Karpas-422 (cell line): ENCODE results near the gene SLC16A5. TPM values are rescaled to one million over a fixed set of nuclear protein-coding genes. Genes with fewer than 3 reads are reported as not detected.
A peak's percentile ranks its signal among the peaks of the same experiment; 100 is the strongest.
"Not testable (repeated sequence)": the region's sequence is repeated elsewhere in the genome, so short reads cannot be mapped to it uniquely, and the experiment has no call there.

Experiments used
- DNase-seq: peaks from one replicate; pipeline ENCODE4 v3.0.0-alpha.2; 2015
- H2AFZ ChIP-seq: fragments of 200-600 bp; sonication (generic); 2 replicates; pipeline ENCODE4 v1.6.1; 2014; ENCODE audit warnings: antibody characterized with exemption, low read length, mixed read lengths
- H3K27ac ChIP-seq: fragments of 200-600 bp; sonication (generic); 2 replicates; pipeline ENCODE4 v1.5.1; 2014; ENCODE audit warnings: mild to moderate bottlenecking, low read length, moderate library complexity
- H3K27me3 ChIP-seq: fragments of 200-600 bp; sonication (generic); 2 replicates; pipeline ENCODE4 v1.6.1; 2014; ENCODE audit warnings: low read length, mixed read lengths
- H3K36me3 ChIP-seq: fragments of 200-600 bp; sonication (generic); 2 replicates; pipeline ENCODE4 v1.6.1; 2014; ENCODE audit warnings: low read length, mixed read lengths; ENCODE audit not compliant: insufficient read depth
- H3K4me1 ChIP-seq: fragments of 200-600 bp; sonication (generic); 2 replicates; pipeline ENCODE4 v1.6.1; 2014; ENCODE audit warnings: mild to moderate bottlenecking, low read length, mixed read lengths
- H3K4me2 ChIP-seq: fragments of 200-600 bp; sonication (generic); 2 replicates; pipeline ENCODE4 v1.6.1; 2014; ENCODE audit warnings: low read length, low read depth, mild to moderate bottlenecking; ENCODE audit not compliant: poor library complexity, severe bottlenecking
- H3K4me3 ChIP-seq: fragments of 200-600 bp; sonication (generic); 2 replicates; pipeline ENCODE4 v1.5.1; 2014; ENCODE audit warnings: mild to moderate bottlenecking, antibody characterized with exemption, low read length, mixed read lengths
- H3K79me2 ChIP-seq: fragments of 200-600 bp; sonication (generic); 2 replicates; pipeline ENCODE4 v1.6.1; 2014; ENCODE audit warnings: mild to moderate bottlenecking, low read length, mixed read lengths
- H3K9ac ChIP-seq: fragments of 200-600 bp; sonication (generic); 2 replicates; pipeline ENCODE4 v1.6.0; 2014; ENCODE audit warnings: low read length
- H3K9me2 ChIP-seq: fragments of 200-600 bp; sonication (generic), shearing (Covaris generic); replicated peaks from 2 replicates; pipeline ENCODE4 v1.6.0; 2014; ENCODE audit warnings: mild to moderate bottlenecking, low read length, moderate library complexity; ENCODE audit not compliant: insufficient read depth
- H3K9me3 ChIP-seq: fragments of 300-700, 200-600 bp; sonication (generic); 2 replicates; pipeline ENCODE4 v1.6.1; 2014; ENCODE audit warnings: low read length, mixed read lengths
- H4K20me1 ChIP-seq: fragments of 200-600 bp; sonication (generic); 2 replicates; pipeline ENCODE4 v1.6.1; 2014; ENCODE audit warnings: mild to moderate bottlenecking, antibody characterized with exemption, low read length, low read depth; ENCODE audit not compliant: insufficient read depth
- total RNA-seq: library from RNA; depleted of rRNA; stranded (reverse); fragments of >200 nt; shearing (Covaris generic); gene quantifications from 2 replicates; pipeline ENCODE4 v1.2.3, GENCODE V29; 2014; ENCODE audit warnings: low replicate concordance

SLC16A5 gene
- total RNA-seq, 1 experiment from 2014 or later = not detected

DNA sequence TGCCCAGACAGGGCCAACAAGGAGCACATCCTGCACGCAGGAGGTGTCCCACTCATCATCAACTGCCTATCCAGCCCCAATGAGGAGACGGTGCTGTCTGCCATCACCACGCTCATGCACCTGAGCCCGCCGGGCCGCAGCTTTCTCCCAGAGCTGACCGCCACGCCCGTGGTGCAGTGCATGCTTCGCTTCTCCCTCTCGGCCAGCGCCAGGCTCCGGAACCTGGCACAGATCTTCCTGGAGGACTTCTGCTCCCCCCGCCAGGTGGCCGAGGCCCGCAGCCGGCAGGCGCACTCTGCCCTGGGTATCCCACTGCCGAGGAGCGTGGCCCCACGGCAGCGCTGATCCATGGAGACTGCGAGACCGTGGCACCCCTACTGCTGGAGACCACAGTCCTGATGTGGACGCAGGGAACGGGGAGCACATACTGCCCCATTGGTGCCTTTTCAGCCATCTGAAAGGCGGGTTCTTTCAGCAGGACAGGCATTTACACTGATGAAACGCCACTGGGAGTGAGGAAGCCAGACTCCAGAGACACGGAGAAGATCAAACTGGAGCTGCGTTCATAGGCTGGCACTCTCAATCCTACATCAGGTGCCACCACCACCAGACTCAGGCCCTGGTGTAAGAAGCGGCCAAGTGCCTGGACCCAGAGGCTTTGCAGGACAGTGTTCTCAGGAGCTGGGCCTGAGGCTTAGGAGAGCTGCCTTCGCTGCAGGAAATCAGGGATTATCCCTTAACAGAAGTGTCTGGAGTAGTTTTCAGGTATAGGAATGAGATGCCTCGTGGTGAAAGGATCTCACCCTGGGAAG, 41.1 kb downstream of the SLC16A5 start:
- Histone ChIP-seq H3K79me2 (peaks cover 24% of the 10 kb centered on the region), H3K9me2 (no peaks in the 10 kb centered on the region)

DNA sequence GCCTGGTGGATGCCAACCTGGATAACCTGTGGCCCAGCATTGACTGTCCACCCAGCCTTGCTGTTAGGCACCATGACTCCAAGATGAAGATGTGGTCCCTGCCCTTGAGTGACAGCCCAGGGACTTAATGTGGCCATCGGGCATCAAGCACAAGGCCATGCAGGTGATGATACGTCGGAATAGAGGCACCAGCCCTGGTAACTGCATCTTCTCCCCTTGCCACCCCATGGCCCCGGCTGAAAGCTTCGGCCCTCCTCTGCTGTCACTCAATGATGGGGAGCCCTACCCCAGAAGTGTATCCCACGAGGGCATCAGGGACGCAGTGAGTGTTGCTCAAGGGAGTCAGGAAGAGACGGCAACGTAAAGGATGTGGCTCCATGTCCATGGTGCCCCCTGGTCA, 41.8 kb downstream of the SLC16A5 start:
- peaks cover 11% of the 10 kb centered on the region; the same call in 1 of the 2 replicates for H4K20me1 ChIP-seq
- peaks cover 36% of the 10 kb centered on the region for H3K4me1 ChIP-seq
- no peak overlapping the region for H3K4me3 ChIP-seq
- no peaks in the 10 kb centered on the region for H3K27me3 ChIP-seq
- H3K4me2 ChIP-seq = peak overlapping the region; percentile 92
- peaks cover 7% of the 10 kb centered on the region for H3K36me3 ChIP-seq
- H2AFZ ChIP-seq = no peak overlapping the region
- H3K27ac ChIP-seq = no peak overlapping the region
- DNase-seq = no peak
- no peaks in the 10 kb centered on the region for H3K9me3 ChIP-seq
- no peaks in the 10 kb centered on the region for H3K9me2 ChIP-seq
- no peak overlapping the region for H3K9ac ChIP-seq
- H3K79me2 ChIP-seq = peaks cover 24% of the 10 kb centered on the region

More for the DNA sequence above, 41.1 kb downstream of the SLC16A5 start:
- Histone ChIP-seq H4K20me1 (peaks cover 11% of the 10 kb centered on the region; the same call in 1 of the 2 replicates), H3K4me3 (no peak overlapping the region), H3K27ac (no peak overlapping the region), H2AFZ (no peak overlapping the region), H3K9me3 (no peaks in the 10 kb centered on the region), H3K9ac (no peak overlapping the region), H3K27me3 (no peaks in the 10 kb centered on the region), H3K4me2 (no peak overlapping the region), H3K4me1 (peaks cover 36% of the 10 kb centered on the region), H3K36me3 (peaks cover 7% of the 10 kb centered on the region)
- no peak for DNase-seq

DNA sequence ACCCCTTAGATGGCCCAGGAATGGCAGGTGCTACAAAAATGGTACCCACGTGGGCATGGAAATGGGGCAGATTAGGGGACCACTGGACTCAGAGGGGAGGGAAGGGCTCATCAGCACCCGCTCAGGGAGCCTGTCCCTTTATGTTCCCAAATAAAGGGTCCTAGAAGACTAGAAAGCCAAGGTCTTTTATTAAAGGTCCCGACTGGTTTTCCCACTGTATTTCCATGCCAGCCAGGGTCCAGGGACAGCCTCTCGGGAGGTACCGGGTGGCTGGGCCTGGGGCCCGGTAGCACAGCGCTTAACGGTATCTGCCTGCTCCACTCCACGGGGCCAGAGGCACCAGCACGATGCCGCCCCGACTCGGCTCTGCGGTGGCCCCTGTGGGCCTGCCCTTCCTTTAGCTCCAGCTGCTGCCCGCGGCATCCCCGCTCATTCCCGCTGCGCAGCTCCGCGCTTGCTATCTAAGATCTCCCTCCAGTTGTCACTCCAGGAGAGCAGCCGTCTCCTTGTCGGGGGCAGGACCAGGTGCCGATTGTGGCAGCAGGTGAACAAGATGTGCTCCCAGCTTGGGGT, 42.4 kb downstream of the SLC16A5 start:
- H3K4me3 ChIP-seq = peak overlapping the region; percentile 99
- peaks cover 11% of the 10 kb centered on the region; the same call in 1 of the 2 replicates for H4K20me1 ChIP-seq
- H3K9ac ChIP-seq = peak overlapping the region; percentile 99

DNA sequence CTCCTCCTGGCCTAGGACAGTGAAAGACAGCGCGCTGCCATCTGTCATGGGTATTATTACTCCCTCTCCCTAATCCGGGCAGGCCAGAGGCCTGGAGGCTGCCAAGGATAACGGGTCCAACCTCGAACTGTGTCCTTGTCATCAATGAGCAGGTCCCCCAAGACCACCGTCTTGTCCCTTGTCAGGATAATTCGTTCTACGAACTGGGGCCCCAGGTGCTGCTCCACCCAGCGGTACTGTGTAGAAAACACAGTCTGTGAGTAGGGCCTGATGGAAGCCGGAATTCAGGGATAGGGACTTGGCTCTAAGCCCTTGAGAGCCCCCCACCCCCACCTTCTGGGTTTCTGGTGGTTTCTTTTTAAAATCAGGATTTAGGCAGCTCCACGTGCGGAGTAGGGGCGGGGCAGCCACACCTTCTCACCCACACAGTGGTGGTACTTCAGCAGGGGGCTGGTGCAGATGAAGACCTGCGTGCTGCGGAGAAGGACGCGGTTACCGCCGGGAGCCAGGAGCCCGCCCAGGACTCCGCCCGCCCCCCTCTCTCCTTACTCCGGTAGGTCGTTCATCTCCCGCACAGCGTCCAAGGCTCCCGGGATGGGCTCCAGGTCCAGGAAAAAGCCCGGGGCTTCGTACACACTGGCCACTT, 43.0 kb downstream of the SLC16A5 start:
- peaks cover 11% of the 10 kb centered on the region; the same call in 1 of the 2 replicates for H4K20me1 ChIP-seq
- peak; percentile 71 for DNase-seq
- peak overlapping the region; percentile 99 for H3K9ac ChIP-seq
- H3K4me3 ChIP-seq = peak overlapping the region; percentile 99
- H3K79me2 ChIP-seq = peaks cover 24% of the 10 kb centered on the region
- no peaks in the 10 kb centered on the region for H3K9me3 ChIP-seq
- H3K36me3 ChIP-seq = peaks cover 7% of the 10 kb centered on the region
- no peaks in the 10 kb centered on the region for H3K9me2 ChIP-seq
- peak overlapping the region; percentile 92 for H3K4me2 ChIP-seq
- H3K27me3 ChIP-seq = no peaks in the 10 kb centered on the region
- H3K4me1 ChIP-seq = peaks cover 32% of the 10 kb centered on the region
- H2AFZ ChIP-seq = 0 out of 2 replicates have a peak overlapping the region, but pooled peaks have one; percentile 94
- H3K27ac ChIP-seq = peak overlapping the region; percentile 71

More for the DNA sequence above, 42.4 kb downstream of the SLC16A5 start:
- no peaks in the 10 kb centered on the region for H3K9me2 ChIP-seq
- no peak for DNase-seq
- H3K4me1 ChIP-seq = peaks cover 36% of the 10 kb centered on the region
- H3K9me3 ChIP-seq = no peaks in the 10 kb centered on the region
- H3K27me3 ChIP-seq = no peaks in the 10 kb centered on the region
- peaks cover 7% of the 10 kb centered on the region for H3K36me3 ChIP-seq
- H3K4me2 ChIP-seq = peak overlapping the region; percentile 92
- no peak overlapping the region for H2AFZ ChIP-seq
- no peak overlapping the region for H3K27ac ChIP-seq
- peaks cover 24% of the 10 kb centered on the region for H3K79me2 ChIP-seq

DNA sequence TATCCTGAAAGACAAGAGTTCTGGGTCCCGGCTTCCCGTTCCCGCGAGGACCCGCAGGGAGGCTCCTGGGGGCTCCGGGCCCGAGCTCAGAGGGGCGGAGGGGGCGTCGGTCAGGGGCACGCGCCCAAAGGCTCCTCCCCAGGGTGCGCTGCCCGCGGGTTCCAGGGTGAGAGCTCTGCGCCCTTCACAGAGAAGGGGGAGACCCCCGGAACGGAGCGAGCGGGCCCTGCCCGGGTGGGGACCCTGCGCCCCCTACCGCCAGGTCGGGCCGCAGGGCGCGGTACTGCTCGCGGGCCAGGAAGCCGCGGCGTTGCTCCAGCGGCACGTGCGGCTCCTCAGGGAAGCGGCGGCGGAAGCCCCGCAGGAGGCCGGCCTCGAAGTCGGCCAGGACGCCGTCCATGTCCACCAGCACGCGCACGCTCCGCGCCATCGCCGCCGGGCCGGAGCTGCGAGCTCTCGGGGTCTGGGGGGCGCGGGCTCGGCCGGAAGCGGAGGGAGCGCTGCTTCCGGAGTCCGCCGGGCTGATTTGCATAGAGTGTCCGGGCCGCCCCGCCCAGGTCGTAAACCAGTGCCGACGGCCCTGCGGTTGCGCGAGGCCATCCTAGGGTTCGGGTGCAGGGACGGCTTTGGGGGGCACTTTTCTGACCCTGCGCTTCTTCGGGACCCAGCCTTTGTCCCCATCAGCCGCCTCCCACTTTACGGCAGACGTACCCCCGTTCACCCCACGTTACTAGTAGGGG, 43.7 kb downstream of the SLC16A5 start, which contains the start of gene NT5C:
NT5C (minus strand) TSS at position 465 of the 740 bp plus-strand sequence; CDS start at position 430, 35 bp downstream.
- peak within 1 kb of the TSS; percentile 99 for H3K4me3 ChIP-seq
- peaks cover 24% of the 10 kb centered on the region for H3K79me2 ChIP-seq
- H3K4me1 ChIP-seq = peaks cover 26% of the 10 kb centered on the region
- H4K20me1 ChIP-seq = peaks cover 11% of the 10 kb centered on the region; the same call in 1 of the 2 replicates
- H3K4me2 ChIP-seq = peak within 1 kb of the TSS; percentile 92
- H3K27me3 ChIP-seq = no peaks in the 10 kb centered on the region
- peak within 1 kb of the TSS; percentile 71 for H3K27ac ChIP-seq
- DNase-seq = peak; percentile 97
- H3K36me3 ChIP-seq = peaks cover 7% of the 10 kb centered on the region
- no peaks in the 10 kb centered on the region for H3K9me3 ChIP-seq
- H3K9me2 ChIP-seq = no peaks in the 10 kb centered on the region
- peak within 1 kb of the TSS; percentile 99 for H3K9ac ChIP-seq
- peak within 1 kb of the TSS; percentile 94; the same call in 1 of the 2 replicates for H2AFZ ChIP-seq

DNA sequence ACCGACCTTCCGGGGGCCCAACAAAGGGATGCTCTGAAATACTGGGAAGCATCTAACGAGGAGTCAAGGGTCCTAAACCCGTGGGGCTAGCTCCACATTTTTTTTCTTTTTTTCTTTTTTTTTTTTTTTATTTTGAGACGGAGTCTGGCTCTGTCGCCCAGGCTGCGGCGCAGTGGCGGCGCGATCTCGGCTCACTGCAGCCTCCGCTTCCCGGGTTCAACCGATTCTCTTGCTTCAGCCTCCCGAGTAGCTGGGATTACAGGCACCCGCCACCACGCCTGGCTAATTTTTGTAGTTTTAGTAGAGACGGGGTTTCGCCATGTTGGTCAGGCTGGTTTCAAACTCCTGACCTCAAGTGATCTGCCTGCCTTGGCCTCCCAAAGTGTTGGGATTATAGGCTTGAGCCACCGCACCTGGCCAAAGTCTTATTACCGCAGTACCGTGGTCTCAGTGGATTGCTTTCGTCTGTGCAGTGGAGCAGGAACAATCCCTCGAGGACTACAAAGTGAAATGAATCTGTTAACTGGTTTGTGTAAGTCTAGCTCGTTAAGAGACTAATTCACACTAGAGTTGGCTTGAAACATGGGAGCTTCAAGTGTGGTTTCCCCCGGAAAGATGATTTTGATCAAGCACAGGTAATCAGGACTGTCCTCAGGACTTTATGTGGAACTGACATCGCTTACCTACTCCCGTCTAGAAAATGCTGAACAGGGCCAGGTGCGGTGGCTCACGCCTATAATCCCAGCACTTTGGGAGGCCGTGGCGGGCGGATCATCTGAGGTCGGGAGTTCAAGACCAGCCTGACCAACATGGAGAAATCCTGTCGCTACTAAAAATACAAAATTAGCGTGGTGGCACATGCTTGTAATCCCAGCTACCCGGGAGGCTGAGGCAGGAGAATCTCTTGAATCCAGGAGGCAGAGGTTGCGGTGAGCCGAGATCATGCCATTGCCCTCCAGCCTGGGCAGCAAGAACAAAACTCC, 44.6 kb downstream of the SLC16A5 start:
- H3K9me3 ChIP-seq, H3K36me3 ChIP-seq, H3K9me2 ChIP-seq, H3K27me3 ChIP-seq, DNase-seq: not testable (repeated sequence)
- Histone ChIP-seq H3K27ac (peak overlapping the region; percentile 71), H4K20me1 (peaks cover 11% of the 10 kb centered on the region; the same call in 1 of the 2 replicates), H3K79me2 (peaks cover 24% of the 10 kb centered on the region), H3K4me2 (peak overlapping the region; percentile 92), H2AFZ (peak overlapping the region; percentile 94; the same call in 1 of the 2 replicates), H3K4me1 (peaks cover 26% of the 10 kb centered on the region), H3K9ac (peak overlapping the region; percentile 99), H3K4me3 (peak overlapping the region; percentile 99)

DNA sequence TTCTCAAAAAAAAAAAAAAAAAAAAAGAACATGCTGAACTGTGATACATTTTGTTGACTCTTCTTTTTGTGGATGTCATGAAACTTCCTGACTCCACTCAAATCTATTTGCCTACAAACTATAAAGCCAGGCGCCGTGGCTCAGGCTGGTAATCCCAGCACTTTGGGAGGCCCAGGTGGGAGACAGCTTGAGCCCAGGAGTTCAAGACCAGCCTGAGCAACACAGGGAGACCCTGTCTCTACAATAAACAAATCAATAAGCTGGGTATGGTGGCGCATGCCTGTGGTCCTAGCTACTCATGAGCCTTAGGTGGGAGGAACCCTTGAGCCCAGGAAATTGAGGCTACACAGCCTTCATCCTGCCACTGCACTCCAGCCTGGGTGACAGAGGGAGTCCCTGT, 45.2 kb downstream of the SLC16A5 start:
- Histone ChIP-seq H3K9me2 (no peaks in the 10 kb centered on the region), H3K79me2 (peaks cover 24% of the 10 kb centered on the region), H2AFZ (no peak overlapping the region), H4K20me1 (peaks cover 11% of the 10 kb centered on the region; the same call in 1 of the 2 replicates), H3K36me3 (peaks cover 7% of the 10 kb centered on the region), H3K4me3 (no peak overlapping the region), H3K9ac (no peak overlapping the region), H3K27me3 (no peaks in the 10 kb centered on the region), H3K4me1 (peaks cover 26% of the 10 kb centered on the region), H3K4me2 (no peak overlapping the region), H3K9me3 (no peaks in the 10 kb centered on the region), H3K27ac (no peak overlapping the region)
- no peak for DNase-seq
